HG03196 (cell line): ENCODE measurements around the gene APC.
"Not testable (repeated sequence)": the region's sequence is repeated elsewhere in the genome, so short reads cannot be mapped to it uniquely, and the experiment has no call there.

ENCODE experiments used
- ATAC-seq: cut with Tn5 transposase; IDR thresholded peaks from one replicate; pipeline ENCODE4 v1.9.1; 2021; ENCODE audit not compliant: unreplicated experiment

Gene APC

GRCh38 chr5:112848116-112848811 is 110.6 kb downstream of the APC start:
- ATAC-seq = peak; percentile 94

DNA sequence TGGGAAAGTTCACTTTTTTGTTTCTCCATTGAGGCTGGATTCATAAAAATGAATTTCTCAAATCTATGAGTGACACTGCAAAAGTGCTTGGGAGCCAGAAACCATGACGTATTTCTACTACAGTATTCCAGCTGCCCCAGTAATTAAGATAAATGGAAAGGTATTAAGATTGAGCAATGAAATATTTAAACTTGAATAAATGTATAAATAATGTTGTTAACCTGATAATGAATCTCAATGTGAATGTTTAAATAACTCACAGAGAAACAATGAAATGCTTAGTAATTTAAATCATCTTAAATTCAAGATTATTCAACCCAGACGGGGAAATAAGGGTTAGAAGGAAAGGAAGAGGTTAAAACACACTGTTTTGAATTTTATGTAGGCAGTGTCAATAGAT is 112.2 kb downstream of the APC start:
- ATAC-seq = no peak

DNA sequence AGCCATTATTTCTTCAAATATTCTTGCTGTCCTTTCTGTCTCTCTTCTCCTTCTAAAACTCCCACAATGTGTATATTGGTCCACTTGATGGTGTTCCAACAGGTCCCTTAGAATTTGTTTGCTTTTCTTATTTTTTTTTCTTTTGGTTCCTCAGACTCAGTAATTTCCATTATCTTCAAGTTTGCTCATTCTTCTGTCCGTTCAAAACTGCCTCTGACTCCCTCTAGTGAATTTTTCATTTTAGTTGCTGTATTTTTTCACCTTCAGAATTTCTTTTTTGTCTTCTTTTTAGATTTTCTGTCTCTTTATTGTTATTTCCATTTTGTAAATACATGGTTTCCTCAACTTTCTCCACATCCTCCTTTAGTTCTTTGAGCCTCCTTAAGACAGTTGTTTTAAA is 117.0 kb downstream of the APC start:
- ATAC-seq = no peak

DNA sequence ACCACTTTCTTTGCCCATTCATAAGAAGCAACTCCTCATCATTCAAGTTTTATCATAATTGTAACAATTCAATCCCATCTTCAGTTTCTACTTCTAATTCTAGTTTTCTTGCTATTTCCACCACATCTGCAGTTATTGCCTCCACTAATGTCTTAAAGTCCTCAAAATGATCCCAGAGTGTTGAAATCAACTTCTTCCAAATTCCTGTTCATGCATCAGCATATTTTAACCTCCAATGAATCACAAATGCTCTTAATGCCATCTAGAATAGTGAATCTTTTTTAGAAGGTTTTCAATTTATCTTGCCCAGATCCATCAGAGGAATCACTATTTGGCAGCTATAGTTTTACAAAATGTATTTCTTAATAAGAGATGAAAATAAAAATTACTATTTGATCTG is 120.2 kb downstream of the APC start:
- no peak for ATAC-seq

GRCh38 chr5:112860571-112860928 is 122.9 kb downstream of the APC start:
- not testable (repeated sequence) for ATAC-seq

- ATAC-seq = peak; percentile 99
These were observed 123.4 kb downstream of the APC start, which contains the start of gene SRP19 for GRCh38 chr5:112860929-112861637. SRP19 (plus strand) TSS chr5:112861287; CDS start chr5:112861377, 90 bp downstream.

- no peak for ATAC-seq
These were observed 123.9 kb downstream of the APC start for GRCh38 chr5:112861638-112861985.

- ATAC-seq = no peak
These were observed 124.4 kb downstream of the APC start for GRCh38 chr5:112862085-112862484.

- ATAC-seq = no peak
These were observed 125.9 kb downstream of the APC start for GRCh38 chr5:112863549-112863948.

DNA sequence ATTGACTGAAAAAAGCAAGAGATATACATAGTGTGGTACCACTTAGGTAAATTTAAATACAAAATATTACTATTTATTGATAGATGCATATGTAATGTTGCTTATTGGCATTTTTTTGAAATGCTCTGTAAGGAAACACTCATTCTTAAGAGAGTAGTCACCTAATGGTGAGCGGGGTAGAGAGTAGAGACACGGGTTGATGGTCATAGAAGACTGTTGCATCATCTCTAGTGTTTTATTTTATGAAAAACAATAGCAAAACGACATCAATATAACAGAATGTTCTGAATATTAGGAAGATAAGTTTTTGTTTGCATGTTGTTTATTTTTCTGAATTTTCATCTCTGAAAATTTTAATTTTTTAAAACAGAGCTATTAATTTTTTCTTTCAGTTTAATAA is 127.4 kb downstream of the APC start:
- ATAC-seq = no peak

DNA sequence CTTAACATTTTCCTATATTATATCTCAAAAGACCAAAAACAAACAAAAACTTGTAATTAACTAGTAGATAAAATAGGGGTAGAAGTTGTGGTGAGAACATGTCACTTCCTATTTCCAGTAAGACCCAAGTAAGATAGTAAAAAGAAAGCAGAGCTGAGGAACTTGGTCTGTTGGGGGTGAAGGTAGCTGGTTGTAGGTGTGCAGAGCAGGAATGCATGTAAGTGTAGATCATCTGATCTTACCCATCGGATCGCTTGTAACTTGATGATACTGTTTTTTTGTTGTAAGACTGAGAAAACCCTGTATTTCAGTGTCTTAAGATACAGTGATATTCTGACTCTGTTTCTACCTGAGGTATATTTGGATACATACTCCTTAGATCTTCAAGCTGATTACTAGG is 129.1 kb downstream of the APC start:
- ATAC-seq = no peak

GRCh38 chr5:112867411-112867810 is 129.7 kb downstream of the APC start:
- ATAC-seq = no peak

DNA sequence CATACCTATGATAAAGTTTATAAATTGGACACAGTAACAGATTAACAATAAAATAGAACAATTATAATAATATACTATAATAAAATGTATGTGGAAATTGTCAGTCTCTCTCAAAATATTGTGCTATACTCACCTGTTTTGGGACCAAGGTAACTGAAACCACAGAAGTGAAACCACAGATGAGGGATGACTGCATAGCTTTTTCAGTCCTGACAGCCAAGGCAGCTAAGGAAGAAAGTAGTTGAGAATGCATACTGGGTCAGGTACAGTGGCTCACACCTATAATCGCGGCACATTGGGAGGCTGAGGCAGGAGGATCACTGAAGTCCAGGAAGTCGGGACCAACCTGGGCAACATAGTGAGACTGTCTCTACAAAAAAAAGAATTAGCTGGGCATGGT is 132.3 kb downstream of the APC start:
- ATAC-seq = peak; percentile 55

GRCh38 chr5:112870966-112871365 is 133.3 kb downstream of the APC start:
- no peak for ATAC-seq

GRCh38 chr5:112876362-112876761 is 138.7 kb downstream of the APC start:
- no peak for ATAC-seq

DNA sequence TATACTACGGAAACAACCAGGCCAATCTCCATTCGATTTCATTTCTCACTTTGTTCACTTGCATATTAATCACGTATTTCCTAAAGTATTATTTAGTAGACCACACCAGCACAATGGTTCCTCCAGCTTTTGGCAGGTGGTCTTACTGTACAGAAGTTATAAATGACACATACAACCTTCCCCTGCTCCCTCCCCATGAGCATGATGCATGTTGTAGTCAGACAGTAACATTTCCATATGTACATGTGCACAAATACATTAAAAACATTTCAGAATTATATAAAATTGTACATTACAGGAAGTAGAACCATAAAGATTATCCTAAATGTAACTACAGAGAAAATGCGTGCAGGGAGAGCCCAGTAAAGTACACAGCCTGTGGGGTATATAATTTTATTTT is 140.4 kb downstream of the APC start:
- no peak for ATAC-seq

DNA sequence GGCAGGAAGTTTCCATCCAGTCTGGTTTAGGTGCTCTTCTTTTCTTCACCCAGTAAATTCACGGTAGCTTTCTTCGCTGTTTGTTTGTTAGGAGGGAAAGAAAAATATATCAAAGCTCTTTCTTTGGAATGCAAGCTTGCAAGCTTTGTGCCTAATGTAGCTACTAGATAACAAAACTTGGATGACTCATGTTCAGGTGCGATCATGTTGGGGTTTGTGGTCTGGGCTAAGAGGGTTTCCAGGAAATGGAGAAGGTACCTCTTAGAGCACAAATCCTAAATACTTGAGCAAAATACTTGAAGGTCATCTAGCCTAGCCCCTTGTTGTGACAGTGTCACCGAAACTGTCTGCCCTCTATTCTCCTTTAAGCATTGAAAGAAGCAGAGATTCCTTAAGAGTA is 141.1 kb downstream of the APC start:
- ATAC-seq = no peak

DNA sequence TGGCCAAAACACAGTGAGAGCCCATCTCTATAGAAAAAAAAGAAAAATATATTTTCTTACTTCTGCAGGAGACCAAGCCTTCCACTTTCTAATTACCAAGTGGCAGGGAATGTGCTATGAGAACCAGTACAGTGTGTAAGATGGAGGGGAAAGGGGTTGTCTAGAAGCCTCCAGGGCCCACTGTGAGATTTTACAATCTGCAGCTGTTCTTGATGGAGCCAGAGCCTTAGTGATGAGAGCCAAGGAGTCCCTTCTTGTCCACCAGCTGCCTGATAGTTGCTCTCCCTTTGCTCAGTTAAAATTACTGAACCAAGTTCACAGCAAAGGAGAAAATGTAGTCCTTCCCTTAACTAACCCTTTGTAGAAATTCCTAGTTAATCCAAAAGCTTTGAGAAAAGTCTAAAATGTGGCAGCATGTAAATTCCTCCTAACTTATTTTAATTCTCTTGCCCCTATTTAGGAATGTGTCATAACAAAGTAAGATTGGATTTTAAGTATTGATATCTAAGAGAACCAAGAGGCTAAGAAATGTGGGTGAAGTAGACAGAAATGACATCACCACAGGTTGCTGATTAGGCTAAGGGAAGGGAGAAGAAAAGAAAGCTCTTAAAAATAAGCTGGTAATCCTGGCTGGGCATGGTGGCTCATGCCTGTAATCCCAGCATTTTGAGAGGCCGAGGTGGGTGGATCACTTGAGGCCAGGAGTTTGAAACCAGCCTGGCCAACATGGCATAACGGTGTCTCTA is 142.7 kb downstream of the APC start:
- ATAC-seq = no peak

DNA sequence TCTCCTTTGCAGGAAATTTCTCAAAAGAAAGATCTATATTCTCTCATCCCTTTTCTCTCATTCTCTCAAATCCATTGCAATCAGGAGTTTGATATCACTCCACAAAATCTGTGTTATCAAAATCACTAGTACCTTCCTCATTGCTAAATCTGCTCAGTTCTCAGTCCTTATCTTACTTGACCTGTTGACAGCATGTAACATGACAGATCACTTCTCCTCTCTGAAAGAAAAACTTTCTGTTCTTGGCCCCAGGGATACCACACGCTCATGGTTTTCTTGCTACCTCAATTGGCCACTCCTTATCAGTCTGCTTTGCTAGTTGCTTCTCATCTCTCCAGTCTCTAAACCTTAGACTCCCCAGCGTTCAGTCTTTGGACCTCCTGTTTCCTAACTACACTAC is 145.5 kb downstream of the APC start:
- no peak for ATAC-seq

- no peak for ATAC-seq
These were observed 147.3 kb downstream of the APC start for GRCh38 chr5:112885001-112885400.

- no peak for ATAC-seq
These were observed 149.3 kb downstream of the APC start for GRCh38 chr5:112886975-112887374.

DNA sequence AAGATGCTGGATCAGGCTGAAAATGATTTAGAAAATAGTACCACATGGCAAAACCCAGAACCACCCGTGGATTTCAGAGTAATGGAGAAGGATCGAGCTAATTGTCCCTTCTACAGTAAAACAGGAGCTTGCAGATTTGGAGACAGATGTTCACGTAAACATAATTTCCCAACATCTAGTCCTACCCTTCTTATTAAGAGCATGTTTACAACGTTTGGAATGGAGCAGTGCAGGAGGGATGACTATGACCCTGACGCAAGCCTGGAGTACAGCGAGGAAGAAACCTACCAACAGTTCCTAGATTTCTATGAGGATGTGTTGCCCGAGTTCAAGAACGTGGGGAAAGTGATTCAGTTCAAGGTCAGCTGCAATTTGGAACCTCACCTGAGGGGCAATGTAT is 154.4 kb downstream of the APC start:
- not testable (repeated sequence) for ATAC-seq
